VCaP (cell line): ENCODE results near the gene MMAB.

ENCODE experiments used
- H3K27ac ChIP-seq: fragments of 450-650 bp; 2 replicates; pipeline ENCODE4 v1.5.1; 2017
- CTCF ChIP-seq: fragments of 450-650 bp; conservative IDR thresholded peaks from 2 replicates; pipeline ENCODE4 v1.5.1; 2017; ENCODE audit warnings: mild to moderate bottlenecking, moderate library complexity

The MMAB gene

GRCh38 chr12:109558374-109559199 is 14.7 kb downstream of the MMAB start:
- H3K27ac ChIP-seq: no peak overlapping the region
- TF ChIP-seq CTCF: no peak

- no peak overlapping the region for H3K27ac ChIP-seq
- TF ChIP-seq CTCF: no peak
These were observed 15.5 kb downstream of the MMAB start for GRCh38 chr12:109557805-109558204.

DNA sequence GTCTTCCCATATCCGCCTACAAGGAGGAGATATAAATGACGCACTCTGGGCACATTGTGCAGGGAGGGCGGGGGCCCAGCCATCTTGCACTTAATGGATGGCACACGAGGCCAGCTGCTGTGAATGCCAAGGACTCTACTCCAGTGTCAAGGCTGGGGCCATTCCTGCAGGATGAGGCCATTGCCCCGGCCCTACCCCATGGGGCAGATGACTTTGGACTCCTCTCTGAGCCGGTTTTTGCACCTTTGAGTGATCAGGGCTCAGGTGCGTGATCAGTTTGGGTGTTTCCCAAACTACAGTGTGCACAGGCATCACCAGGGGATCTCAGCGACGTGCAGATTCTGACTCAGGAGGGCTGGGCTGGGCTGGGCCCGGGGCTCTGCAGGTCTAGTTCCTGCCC is 16.1 kb downstream of the MMAB start:
- TF ChIP-seq CTCF: no peak
- H3K27ac ChIP-seq: no peak overlapping the region

DNA sequence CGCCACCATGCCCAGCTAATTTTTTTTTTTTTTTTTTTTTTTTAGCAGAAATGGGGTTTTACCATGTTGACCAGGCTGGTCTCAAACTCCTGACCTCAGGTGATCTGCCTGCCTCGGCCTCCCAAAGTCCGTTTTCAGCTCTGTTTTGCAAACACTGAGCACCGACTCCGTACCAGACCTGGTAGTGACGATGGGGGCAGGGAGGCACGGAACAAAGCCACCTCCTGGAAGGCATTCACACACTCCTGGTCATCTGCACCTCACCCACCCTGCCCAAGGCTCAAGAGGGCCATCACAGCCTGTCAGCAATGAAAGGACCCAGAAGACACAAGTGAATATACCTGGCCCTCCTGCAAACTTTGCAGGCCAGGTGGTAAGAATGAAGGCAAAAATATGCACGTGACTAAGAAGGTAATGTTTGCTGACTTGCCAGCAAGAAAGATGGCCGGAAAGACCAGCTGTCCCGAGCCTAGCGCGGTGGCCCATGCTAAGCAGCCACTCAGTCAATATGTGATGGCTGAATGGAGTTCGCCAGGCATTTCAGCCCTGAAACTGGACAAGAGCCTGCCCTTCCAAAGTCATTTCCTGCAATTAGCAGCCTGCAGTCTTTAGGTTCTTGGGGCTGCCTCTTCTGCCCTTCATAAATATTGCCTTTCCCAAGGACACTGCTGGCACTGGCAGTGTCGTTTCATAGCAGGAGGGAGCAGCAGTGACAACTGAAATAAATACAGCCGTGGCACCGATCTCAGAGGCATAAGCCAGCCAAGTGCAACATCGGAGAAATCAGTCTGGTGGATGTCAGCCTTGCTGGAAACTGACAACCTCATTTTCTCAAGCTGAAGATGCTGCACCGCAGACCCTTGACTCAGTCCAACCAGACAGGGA is 17.6 kb downstream of the MMAB start:
- no peak overlapping the region for H3K27ac ChIP-seq
- no peak for TF ChIP-seq CTCF

- no peak overlapping the region for H3K27ac ChIP-seq
- TF ChIP-seq CTCF: no peak
These were observed 18.5 kb downstream of the MMAB start for GRCh38 chr12:109554761-109555160.

- H3K27ac ChIP-seq: no peak overlapping the region
- no peak for TF ChIP-seq CTCF
These were observed 19.3 kb downstream of the MMAB start for GRCh38 chr12:109553906-109554500.

DNA sequence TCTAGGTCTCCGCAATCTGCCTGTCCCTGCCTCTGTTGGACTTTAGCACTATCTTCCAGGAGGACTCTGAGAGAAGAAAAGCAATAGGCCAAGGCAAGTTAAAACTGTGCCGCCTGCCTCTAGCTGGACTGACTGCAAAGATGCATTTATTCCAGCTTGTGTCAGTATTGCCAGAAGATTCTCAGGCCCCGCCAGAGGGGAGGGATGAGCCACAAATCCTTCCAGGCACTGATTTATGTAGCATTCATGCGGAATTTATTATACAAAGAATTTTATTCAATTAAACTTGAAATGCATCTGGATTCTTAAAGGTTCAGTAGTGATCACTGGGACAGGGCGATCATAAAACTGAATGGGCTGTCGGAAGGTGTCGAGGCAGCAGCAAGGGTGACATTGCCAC is 19.8 kb downstream of the MMAB start:
- TF ChIP-seq CTCF: no peak
- no peak overlapping the region for H3K27ac ChIP-seq
